SK-N-MC (cell line): Measurements from ENCODE around the gene LEUTX.

Experiments used
- EZH2 ChIP-seq: fragments of 200-600 bp; sonication (generic); IDR thresholded peaks from one replicate; pipeline ENCODE4 v1.6.1; 2017; ENCODE audit warnings: antibody characterized with exemption
- FOXP2 ChIP-seq: optimal IDR thresholded peaks from 2 replicates; pipeline ENCODE3; 2011; ENCODE audit warnings: mild to moderate bottlenecking, moderate library complexity; ENCODE audit not compliant: insufficient read depth; ENCODE audit errors: extremely low read length, control extremely low read depth
- POLR2AphosphoS5 ChIP-seq: IDR thresholded peaks from 2 replicates; pipeline ENCODE4 v1.6.1; 2012; ENCODE audit warnings: mild to moderate bottlenecking, low read depth, low read length, borderline replicate concordance

DNA sequence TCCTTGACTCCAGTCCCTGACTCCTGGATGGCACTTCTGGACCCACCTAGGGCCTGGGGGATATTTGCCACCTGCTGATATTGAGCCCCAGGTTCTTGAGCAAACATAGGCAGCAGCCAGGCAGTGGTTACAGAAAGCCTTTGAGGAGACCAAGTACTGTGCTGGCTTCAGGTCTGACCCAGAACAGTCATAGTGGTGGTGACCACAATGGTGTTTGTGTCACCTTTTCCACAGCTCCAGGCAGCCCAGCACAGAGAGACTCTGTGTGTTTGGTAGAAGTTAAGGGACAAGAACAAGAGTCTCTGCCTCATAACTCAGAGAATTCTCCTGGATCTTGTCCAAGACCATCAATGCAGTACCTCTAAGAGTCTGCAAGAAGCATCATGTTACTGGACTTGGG is 26.3 kb upstream of the LEUTX start:
- no peak for TF ChIP-seq EZH2
- no peak for TF ChIP-seq POLR2AphosphoS5
- TF ChIP-seq FOXP2: no peak
